Measurements from ENCODE around the gene SDCCAG8. TPM values are rescaled to one million over a fixed set of nuclear protein-coding genes. Genes with fewer than 3 reads are reported as not detected.

Gene SDCCAG8
- total RNA-seq, 2 donors from 2014 or later: 29.0 to 34.5 TPM

- no peaks in the 10 kb centered on the region for H3K4me1 ChIP-seq
- no peaks in the 10 kb centered on the region for H3K27me3 ChIP-seq
- peaks cover 11% of the 10 kb centered on the region for H3K36me3 ChIP-seq
- no peak for TF ChIP-seq CTCF (IDR thresholded peaks at IDR 0.05)
- H3K9me3 ChIP-seq: no peaks in the 10 kb centered on the region
- no peak overlapping the region for H3K4me3 ChIP-seq
- no peak overlapping the region for H3K27ac ChIP-seq
- no peak for DNase-seq (ENCODE audit: low spot score)
Observed at GRCh38 chr1:243413431-243414151, 157.8 kb downstream of the SDCCAG8 start.

GRCh38 chr1:243414152-243414494, 158.3 kb downstream of the SDCCAG8 start:
- no peak for DNase-seq (ENCODE audit: low spot score)
- Histone ChIP-seq H3K36me3 (peaks cover 11% of the 10 kb centered on the region), H3K4me1 (no peaks in the 10 kb centered on the region), H3K27ac (no peak overlapping the region), H3K27me3 (no peaks in the 10 kb centered on the region), H3K4me3 (no peak overlapping the region), H3K9me3 (no peaks in the 10 kb centered on the region)
- TF ChIP-seq CTCF (IDR thresholded peaks at IDR 0.05): no peak

- H3K36me3 ChIP-seq: peaks cover 11% of the 10 kb centered on the region
- H3K4me1 ChIP-seq: no peaks in the 10 kb centered on the region
- H3K4me3 ChIP-seq: no peak overlapping the region
- H3K9me3 ChIP-seq: no peaks in the 10 kb centered on the region
- H3K27ac ChIP-seq: no peak overlapping the region
- no peaks in the 10 kb centered on the region for H3K27me3 ChIP-seq
- DNase-seq (ENCODE audit: low spot score): no peak
- TF ChIP-seq CTCF (IDR thresholded peaks at IDR 0.05): no peak
Observed at GRCh38 chr1:243415663-243416408, 160.0 kb downstream of the SDCCAG8 start.

- no peak for DNase-seq (ENCODE audit: low spot score)
- Histone ChIP-seq H3K36me3 (peaks cover 11% of the 10 kb centered on the region), H3K4me3 (no peak overlapping the region), H3K27me3 (no peaks in the 10 kb centered on the region), H3K4me1 (no peaks in the 10 kb centered on the region), H3K9me3 (no peaks in the 10 kb centered on the region), H3K27ac (no peak overlapping the region)
- no peak for TF ChIP-seq CTCF (IDR thresholded peaks at IDR 0.05)
Observed at GRCh38 chr1:243416495-243416894, 160.7 kb downstream of the SDCCAG8 start.

GRCh38 chr1:243420016-243420945, 164.4 kb downstream of the SDCCAG8 start:
- peaks cover 11% of the 10 kb centered on the region for H3K36me3 ChIP-seq
- H3K4me3 ChIP-seq: no peak overlapping the region
- no peak for DNase-seq (ENCODE audit: low spot score)
- no peak for TF ChIP-seq CTCF (IDR thresholded peaks at IDR 0.05)
- no peaks in the 10 kb centered on the region for H3K4me1 ChIP-seq
- H3K9me3 ChIP-seq: no peaks in the 10 kb centered on the region
- H3K27me3 ChIP-seq: no peaks in the 10 kb centered on the region
- H3K27ac ChIP-seq: no peak overlapping the region
